ENCODE results near the gene PHOX2A.
"Not testable (repeated sequence)": the region's sequence is repeated elsewhere in the genome, so short reads cannot be mapped to it uniquely, and the experiment has no call there.

The PHOX2A gene

DNA sequence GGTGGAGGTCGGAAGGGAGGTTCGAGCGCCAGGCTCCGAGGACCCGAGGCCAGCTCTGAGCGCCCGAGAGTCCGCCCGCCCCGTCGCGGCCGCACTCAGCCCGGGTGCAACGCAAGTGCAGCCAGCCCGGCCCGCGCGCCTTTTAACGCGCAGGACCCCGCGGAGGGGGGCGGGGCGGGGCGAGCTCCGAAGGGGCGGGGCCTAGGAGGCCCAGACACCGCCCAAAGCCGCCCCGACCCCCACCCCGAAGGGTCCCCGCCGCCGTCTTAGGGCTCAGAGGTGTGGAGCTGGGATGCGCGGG lies at the start of gene PHOX2A:
TSS of gene PHOX2A (minus strand) at position 117 of the 301 bp plus-strand sequence. CDS start 172 bp downstream, outside the sequence.
- DNase-seq: no peak
- intact Hi-C loops (cut with DNase I): no loop called here

GRCh38 chr11:72293391-72293790 lies 49.4 kb upstream of the PHOX2A start:
- peak in 1 of 42 donors; percentile 16 for DNase-seq
- intact Hi-C loops (cut with DNase I): no loop called here

DNA sequence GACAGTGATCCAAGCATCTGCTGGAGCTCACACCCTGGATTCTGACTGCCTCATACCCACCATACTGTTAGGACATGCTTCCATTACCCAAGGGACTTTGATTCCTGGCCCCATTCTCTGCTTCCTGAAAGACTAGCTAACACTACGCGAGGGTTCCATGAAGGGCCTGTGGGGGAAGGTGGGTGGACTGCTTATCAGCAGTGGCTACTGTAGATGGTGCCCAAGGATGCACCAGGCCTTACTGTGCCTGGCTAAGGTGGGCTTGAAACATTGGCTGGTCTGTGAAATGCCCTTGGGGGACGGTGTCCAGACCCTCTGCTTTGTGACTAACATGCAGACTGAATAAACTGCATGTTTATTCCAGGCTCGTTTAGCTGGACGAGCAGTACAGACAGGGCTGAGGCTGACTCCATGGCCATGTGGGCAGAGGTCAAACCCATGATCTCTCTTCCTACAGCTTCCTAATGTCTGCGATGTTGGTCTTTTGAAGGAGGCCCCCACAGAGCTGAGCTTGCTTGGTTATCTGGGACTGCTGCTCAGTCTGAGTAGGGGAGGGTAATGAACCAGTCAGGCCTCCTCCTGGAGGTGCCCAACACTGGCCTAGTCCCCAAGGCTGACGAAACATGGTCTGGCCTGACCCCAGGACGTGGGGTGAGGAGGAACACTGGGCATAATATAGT lies 48.3 kb upstream of the PHOX2A start:
- intact Hi-C loops (cut with DNase I): no loop called here
- peak in 1 of 42 donors; percentile 12 for DNase-seq

DNA sequence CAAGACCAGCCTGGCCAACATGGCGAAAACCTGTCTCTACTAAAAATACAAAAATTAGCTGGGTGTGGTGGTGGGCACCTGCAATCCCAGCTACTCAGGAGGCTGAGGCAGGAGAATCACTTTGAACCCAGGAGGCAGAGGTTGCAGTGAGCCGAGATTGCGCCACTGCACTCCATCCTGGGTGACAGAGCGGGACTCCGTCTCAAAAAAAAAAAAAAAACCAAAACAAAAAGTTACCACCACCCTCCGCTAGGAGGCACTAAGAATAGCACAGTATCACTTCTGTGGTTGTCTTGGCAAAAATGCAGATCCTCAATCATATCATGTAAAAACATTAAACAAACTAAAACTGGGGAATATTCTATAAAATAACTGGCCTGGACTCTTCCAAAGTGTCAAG lies 46.8 kb upstream of the PHOX2A start:
- DNase-seq: peak in 1 of 42 donors; percentile 12
- intact Hi-C loops (cut with DNase I): not testable (repeated sequence)

- intact Hi-C loops (cut with DNase I): no loop called here
- peak in 1 of 42 donors; percentile 14 for DNase-seq
Observed at GRCh38 chr11:72287293-72287692, 43.3 kb upstream of the PHOX2A start.

DNA sequence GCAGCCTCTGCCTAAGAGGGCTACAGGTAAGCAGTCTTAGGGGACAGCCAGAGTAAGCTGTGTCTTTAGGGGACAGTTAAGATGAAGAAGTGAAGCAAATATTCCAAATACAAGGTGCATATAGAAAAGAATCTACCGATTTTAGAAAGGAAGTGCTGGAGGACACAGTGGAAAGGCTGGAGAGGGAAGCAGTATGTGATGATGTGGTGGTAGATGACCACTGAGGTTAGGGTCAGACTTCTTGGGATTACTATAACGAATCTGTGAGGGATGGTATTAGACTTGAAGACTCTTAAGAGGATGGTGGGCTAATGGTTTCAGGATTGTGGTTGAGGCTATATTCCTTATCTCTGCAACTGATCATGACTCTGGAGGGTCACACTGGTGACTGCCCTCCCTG lies 40.0 kb upstream of the PHOX2A start:
- intact Hi-C loops (cut with DNase I): no loop called here
- DNase-seq: no peak

GRCh38 chr11:72280726-72281315 lies 36.8 kb upstream of the PHOX2A start:
- intact Hi-C loops (cut with DNase I): no loop called here

GRCh38 chr11:72280037-72280436 lies 36.1 kb upstream of the PHOX2A start:
- DNase-seq: no peak
- intact Hi-C loops (cut with DNase I): no loop called here

More at GRCh38 chr11:72280726-72281315, 36.8 kb upstream of the PHOX2A start:
- DNase-seq: no peak

DNA sequence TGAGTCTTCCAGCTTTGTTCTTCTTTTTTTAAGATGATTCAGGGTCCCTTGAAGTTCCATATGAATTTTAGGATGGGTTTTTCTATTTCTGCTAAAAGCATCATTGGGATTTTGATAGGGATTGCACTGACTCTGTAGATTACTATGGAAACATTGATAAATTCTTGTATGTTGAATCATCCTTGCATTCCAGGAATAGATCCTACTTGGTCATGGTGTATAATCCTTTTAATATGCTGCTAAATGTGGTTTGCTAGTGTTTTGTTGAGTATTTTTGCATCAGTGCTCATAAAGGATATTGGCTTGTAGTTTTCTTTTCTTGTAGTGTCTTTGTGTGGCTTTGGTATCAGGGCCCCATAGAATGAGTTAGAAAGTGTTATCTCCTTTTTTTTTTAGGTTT lies 34.9 kb upstream of the PHOX2A start:
- DNase-seq: no peak
- intact Hi-C loops (cut with DNase I): no loop called here

DNA sequence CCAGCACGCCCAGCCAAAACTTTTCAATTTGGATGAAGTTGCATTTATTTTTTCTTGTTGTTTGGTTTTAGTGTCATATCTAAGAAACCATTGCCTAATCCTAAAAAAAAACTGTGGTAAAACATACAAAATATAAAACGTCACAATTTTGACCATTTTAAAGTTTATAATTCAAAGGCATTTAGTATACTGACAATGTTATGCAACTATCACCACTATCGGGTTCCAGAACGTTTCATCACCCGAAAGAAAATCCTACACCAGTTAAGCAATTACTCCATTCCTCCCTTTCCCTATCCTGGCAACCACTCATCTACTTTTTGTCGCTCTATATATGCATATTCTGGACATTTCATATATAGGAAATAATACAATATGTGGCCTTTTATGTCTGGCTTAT lies 30.5 kb upstream of the PHOX2A start:
- no peak for DNase-seq
- intact Hi-C loops (cut with DNase I): no loop called here

GRCh38 chr11:72271980-72272379 lies 28.0 kb upstream of the PHOX2A start:
- no peak for DNase-seq
- intact Hi-C loops (cut with DNase I): no loop called here

GRCh38 chr11:72267956-72268617 lies 24.1 kb upstream of the PHOX2A start:
- intact Hi-C loops (cut with DNase I): no loop called here
- no peak for DNase-seq

DNA sequence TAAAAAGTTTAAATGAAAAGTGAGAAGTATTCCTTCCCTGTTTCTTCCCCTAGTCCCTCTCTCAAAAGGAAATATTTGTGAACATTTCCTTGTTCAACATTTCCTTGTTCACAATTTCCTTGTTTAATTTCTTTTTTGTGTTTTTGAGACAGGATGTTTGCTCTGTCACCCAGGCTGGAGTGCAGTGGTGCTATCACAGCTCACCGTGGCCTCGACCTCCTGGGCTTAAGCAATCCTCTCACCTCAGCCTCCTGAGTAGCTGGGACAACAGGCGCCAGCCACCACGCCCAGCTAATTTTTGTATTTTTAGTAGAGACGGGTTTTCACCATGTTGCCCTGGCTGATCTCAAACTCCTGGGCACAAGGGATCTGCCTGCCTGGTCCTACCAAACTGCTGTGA lies 23.0 kb upstream of the PHOX2A start:
- DNase-seq; intact Hi-C loops (cut with DNase I): not testable (repeated sequence)

GRCh38 chr11:72265951-72266350 lies 22.0 kb upstream of the PHOX2A start:
- no peak for DNase-seq
- intact Hi-C loops (cut with DNase I): no loop called here

GRCh38 chr11:72263361-72263760 lies 19.4 kb upstream of the PHOX2A start:
- intact Hi-C loops (cut with DNase I): no loop called here
- no peak for DNase-seq

DNA sequence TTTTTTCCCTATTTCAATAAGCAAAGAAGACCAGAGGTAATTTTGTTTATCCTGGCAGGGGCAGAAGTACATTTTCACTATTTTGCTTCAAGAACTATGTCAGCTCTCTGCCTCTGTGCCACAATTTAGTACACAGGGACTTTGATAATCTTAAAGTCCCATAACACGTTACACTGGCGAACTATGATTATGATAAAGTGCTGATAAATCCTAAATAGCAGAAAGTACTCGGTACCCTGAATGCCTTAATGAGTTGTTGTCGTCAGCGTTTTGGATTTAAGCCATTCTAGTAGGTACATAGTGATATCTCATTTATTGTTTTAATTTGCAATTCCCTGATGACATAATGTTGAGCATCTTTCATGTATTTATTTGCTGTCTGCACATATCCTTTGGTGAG lies 16.6 kb upstream of the PHOX2A start:
- no peak for DNase-seq
- intact Hi-C loops (cut with DNase I): no loop called here

GRCh38 chr11:72259490-72259889 lies 15.5 kb upstream of the PHOX2A start:
- DNase-seq: no peak
- intact Hi-C loops (cut with DNase I): no loop called here

GRCh38 chr11:72257570-72257969 lies 13.6 kb upstream of the PHOX2A start:
- DNase-seq: no peak
- intact Hi-C loops (cut with DNase I): no loop called here

GRCh38 chr11:72254299-72254993 lies 10.5 kb upstream of the PHOX2A start:
- DNase-seq: no peak
- intact Hi-C loops (cut with DNase I): no loop called here

GRCh38 chr11:72253392-72253791 lies 9.4 kb upstream of the PHOX2A start:
- intact Hi-C loops (cut with DNase I): no loop called here
- no peak for DNase-seq
